GM23338 (cell line): ENCODE results near the gene BTRC.

Experiments used
- EZH2phosphoT487 ChIP-seq: fragments of 200-600 bp; sonication (generic); IDR thresholded peaks from one replicate; pipeline ENCODE4 v1.8.1; 2018; ENCODE audit warnings: antibody characterized with exemption; ENCODE audit not compliant: unreplicated experiment
- POLR2AphosphoS5 ChIP-seq: IDR thresholded peaks from 2 replicates; pipeline ENCODE4 v1.6.1; 2016; ENCODE audit warnings: antibody characterized with exemption, low read depth
- ZNF114 ChIP-seq: fragments of 250-450 bp; sonication (Bioruptor Pico); IDR thresholded peaks from 2 replicates; pipeline ENCODE4 v1.5.0; 2020; ENCODE audit warnings: mild to moderate bottlenecking, moderate library complexity
- TF ChIP-seq, protein P1 (sequence below), 2 experiments: fragments of 200-600 bp in 1 of 2; sonication (generic) in 1 of 2; conservative IDR thresholded peaks; 2 replicates each; pipeline versions ENCODE4 v1.5.1 to v1.6.1; 2016 to 2017; ENCODE audit warnings: antibody characterized with exemption in 2 of 2, low read depth in 2 of 2, mild to moderate bottlenecking in 2 of 2, moderate library complexity in 1 of 2

DNA sequence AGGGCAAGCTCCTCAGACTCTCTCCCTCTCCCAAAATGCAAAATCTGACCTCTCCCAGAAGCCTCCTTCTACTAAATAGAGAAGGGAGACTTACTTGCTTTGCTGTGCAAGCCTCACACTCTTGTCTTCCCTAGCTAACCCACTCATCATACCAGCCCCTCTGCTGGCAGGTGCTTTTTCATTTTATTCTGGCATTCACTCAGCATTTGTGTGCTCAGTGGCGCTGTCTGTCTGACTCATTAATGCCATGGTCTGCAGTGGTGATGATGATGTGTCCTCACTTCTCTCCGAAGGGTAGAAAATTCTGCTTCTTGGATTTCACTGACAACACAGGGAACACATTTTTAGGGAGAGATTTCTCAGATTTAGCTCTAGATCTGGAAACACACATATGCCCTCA lies 22.0 kb upstream of the BTRC start:
- TF ChIP-seq POLR2AphosphoS5 (no peak), ZNF114 (CRISPR knock-in tag) (no peak), EZH2phosphoT487 (no peak)
- TF ChIP-seq, protein P1, sequence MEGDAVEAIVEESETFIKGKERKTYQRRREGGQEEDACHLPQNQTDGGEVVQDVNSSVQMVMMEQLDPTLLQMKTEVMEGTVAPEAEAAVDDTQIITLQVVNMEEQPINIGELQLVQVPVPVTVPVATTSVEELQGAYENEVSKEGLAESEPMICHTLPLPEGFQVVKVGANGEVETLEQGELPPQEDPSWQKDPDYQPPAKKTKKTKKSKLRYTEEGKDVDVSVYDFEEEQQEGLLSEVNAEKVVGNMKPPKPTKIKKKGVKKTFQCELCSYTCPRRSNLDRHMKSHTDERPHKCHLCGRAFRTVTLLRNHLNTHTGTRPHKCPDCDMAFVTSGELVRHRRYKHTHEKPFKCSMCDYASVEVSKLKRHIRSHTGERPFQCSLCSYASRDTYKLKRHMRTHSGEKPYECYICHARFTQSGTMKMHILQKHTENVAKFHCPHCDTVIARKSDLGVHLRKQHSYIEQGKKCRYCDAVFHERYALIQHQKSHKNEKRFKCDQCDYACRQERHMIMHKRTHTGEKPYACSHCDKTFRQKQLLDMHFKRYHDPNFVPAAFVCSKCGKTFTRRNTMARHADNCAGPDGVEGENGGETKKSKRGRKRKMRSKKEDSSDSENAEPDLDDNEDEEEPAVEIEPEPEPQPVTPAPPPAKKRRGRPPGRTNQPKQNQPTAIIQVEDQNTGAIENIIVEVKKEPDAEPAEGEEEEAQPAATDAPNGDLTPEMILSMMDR (conservative IDR thresholded peaks at IDR 0.05; ENCODE audit: low read depth in 2 of 2): no peak
